ENCODE measurements around the gene ELMO2. TPM values are rescaled to one million over a fixed set of nuclear protein-coding genes. Genes with fewer than 3 reads are reported as not detected.
A peak's percentile ranks its signal among the peaks of the same experiment; 100 is the strongest.

ELMO2 gene
- total and polyA plus RNA-seq, 8 donors = 9.9 to 37.7 (median 22.5) TPM

DNA sequence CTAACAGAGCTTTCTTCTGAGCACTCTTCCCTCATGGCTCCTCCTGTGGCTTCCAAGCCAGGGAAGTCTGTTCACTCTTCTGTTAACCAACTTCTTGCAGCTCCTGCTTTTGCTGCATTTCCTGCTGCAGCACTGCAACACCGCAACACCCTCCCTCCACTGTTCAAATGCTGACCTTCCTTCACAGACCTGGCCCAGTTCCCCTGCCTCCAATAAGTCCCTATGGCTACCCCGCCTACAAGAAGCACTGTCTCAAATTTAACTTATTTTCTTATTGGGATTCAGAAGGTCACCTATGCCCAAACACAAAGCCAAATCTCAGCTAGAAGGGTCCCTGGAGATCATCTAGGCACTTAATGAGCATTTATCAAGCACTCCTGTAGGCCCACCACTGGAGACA is 44.6 kb downstream of the ELMO2 start:
- Histone ChIP-seq H3K4me3 (peak overlapping the region in 1 of 4 donors; percentile 13), H3K9me3 (no peaks in the 10 kb centered on the region), H3K4me1 (peaks cover 29 to 85% (median 73%) of the 10 kb centered on the region in 4 donors), H3K36me3 (peaks cover 8 to 55% (median 46%) of the 10 kb centered on the region in 4 donors), H3K27ac (peak overlapping the region in 1 of 5 donors; percentile 2), H3K27me3 (no peaks in the 10 kb centered on the region)
- TF ChIP-seq, protein P1, sequence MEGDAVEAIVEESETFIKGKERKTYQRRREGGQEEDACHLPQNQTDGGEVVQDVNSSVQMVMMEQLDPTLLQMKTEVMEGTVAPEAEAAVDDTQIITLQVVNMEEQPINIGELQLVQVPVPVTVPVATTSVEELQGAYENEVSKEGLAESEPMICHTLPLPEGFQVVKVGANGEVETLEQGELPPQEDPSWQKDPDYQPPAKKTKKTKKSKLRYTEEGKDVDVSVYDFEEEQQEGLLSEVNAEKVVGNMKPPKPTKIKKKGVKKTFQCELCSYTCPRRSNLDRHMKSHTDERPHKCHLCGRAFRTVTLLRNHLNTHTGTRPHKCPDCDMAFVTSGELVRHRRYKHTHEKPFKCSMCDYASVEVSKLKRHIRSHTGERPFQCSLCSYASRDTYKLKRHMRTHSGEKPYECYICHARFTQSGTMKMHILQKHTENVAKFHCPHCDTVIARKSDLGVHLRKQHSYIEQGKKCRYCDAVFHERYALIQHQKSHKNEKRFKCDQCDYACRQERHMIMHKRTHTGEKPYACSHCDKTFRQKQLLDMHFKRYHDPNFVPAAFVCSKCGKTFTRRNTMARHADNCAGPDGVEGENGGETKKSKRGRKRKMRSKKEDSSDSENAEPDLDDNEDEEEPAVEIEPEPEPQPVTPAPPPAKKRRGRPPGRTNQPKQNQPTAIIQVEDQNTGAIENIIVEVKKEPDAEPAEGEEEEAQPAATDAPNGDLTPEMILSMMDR (IDR thresholded peaks at IDR 0.05) = no peak
- no peak for TF ChIP-seq EP300 (IDR thresholded peaks at IDR 0.05)
- TF ChIP-seq POLR2AphosphoS5 (IDR thresholded peaks at IDR 0.05) = no peak
- TF ChIP-seq POLR2A (IDR thresholded peaks at IDR 0.05) = no peak
- intact Hi-C loops (cut with DNase I; ENCODE audit: low total_unique reads) = no loop called here
- WGBS, 5 donors = 83 to 94% (median 90%) methylated on average over 2 of the region's 2 CpGs
- DNase-seq = no peak

DNA sequence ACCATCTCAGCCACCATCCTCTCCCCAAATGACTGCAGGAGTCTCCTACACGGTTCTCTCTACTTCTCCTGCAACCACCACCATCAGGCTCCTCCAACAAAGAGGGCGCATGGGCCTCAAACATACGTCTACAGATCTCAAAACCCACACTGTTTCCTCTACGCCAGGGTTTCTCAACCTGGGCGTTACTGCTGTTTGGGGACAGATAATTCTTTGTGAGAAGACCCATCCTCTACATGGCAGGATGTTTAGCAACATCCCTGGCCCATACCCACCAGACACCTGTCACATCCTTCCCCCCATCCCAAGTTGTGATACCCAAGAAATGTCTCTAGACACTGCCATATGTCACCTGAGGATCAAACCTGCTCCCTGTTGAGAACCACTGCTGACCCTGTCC is 45.0 kb downstream of the ELMO2 start:
- intact Hi-C loops (cut with DNase I; ENCODE audit: low total_unique reads) = no loop called here
- peaks cover 29 to 90% (median 78%) of the 10 kb centered on the region in 4 donors for H3K4me1 ChIP-seq
- no peaks in the 10 kb centered on the region for H3K9me3 ChIP-seq
- peak overlapping the region in 1 of 5 donors; percentile 2 for H3K27ac ChIP-seq
- 64 to 77% (median 70%) methylated on average over 5 of the region's 5 CpGs for WGBS, 5 donors
- H3K36me3 ChIP-seq = peaks cover 5 to 52% (median 42%) of the 10 kb centered on the region in 4 donors
- TF ChIP-seq EP300 (IDR thresholded peaks at IDR 0.05) (no peak), POLR2AphosphoS5 (IDR thresholded peaks at IDR 0.05) (no peak), POLR2A (IDR thresholded peaks at IDR 0.05) (no peak)
- TF ChIP-seq, protein P1 (IDR thresholded peaks at IDR 0.05) = no peak
- peak overlapping the region in 1 of 4 donors; percentile 13 for H3K4me3 ChIP-seq
- no peak for DNase-seq
- H3K27me3 ChIP-seq = no peaks in the 10 kb centered on the region

DNA sequence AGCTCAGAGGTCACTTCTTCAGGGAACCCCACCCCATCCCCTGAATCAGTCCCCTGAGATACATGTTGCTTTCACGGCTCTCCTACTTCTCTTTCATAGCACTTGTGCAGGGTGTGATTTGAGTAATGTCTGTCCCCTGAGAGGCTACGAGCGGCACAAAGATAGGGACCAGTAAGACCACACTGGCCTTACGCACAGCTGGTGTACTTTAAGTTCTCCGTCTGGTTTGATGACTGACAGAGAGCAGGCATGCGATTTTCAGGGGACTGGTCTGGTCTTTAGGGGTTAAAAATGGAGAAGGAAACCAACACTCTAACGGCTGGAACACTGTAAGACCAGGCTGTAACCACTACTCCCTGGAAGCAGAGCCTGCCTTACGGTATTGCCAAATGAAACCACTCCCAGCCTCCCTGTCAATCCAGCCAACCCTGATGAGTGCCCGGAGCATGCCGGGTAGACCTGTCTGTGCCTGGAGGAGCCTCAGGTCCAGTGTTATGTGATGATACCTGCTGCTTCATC is 47.1 kb downstream of the ELMO2 start:
- Histone ChIP-seq H3K27me3 (no peaks in the 10 kb centered on the region), H3K36me3 (peaks cover 0 to 60% (median 44%) of the 10 kb centered on the region in 4 donors), H3K27ac (peak overlapping the region in 1 of 5 donors; percentile 4), H3K4me3 (no peak overlapping the region), H3K4me1 (peaks cover 23 to 85% (median 68%) of the 10 kb centered on the region in 4 donors), H3K9me3 (no peaks in the 10 kb centered on the region)
- no peak for TF ChIP-seq POLR2AphosphoS5 (IDR thresholded peaks at IDR 0.05)
- TF ChIP-seq EP300 (IDR thresholded peaks at IDR 0.05) = no peak
- TF ChIP-seq, protein P1 (IDR thresholded peaks at IDR 0.05) = no peak
- TF ChIP-seq POLR2A (IDR thresholded peaks at IDR 0.05) = no peak
- WGBS, 5 donors = 56 to 72% (median 63%) methylated on average over 10 of the region's 10 CpGs
- no peak for DNase-seq
- intact Hi-C loops (cut with DNase I; ENCODE audit: low total_unique reads) = loop anchor here (10.0 kb wide), 1 partner anchor 334 kb away; the partner anchor contains the start of gene SLC12A5

DNA sequence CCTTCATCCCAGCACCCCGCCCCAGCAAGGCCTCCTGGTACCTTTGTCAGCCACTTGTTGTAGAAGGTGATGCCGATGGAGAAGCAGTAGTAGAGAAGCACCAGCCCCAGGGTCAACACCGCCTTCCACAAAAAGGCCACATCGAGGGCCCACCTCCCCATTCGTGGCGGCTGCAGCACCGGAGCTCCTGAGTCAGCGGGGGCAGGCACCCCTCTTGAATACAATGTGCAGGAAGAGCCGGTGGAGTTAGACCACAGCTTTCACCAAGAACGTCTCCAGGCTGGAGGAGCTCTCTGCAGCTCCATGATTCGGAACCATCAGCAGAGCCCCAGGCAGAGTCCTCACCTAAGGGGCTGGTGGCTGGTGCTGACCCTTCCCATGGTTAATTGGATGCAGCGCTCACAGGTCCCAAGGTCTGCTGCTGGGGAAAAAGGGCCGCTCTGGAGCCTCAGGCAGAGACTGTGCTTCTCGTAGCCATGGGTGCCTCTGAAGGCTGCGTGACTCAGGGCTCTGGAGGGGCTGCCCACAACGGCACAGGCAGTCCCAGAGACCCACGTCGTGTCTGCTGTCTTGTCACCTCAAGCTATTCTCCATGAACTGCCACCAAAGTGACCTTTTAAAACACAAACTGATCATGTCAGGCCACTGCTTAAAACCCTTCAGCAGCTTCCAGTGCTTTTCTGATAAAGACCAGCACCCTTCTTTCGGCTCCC is 47.9 kb downstream of the ELMO2 start:
- TF ChIP-seq EP300 (IDR thresholded peaks at IDR 0.05) (no peak), POLR2AphosphoS5 (IDR thresholded peaks at IDR 0.05) (no peak)
- 75 to 90% (median 89%) methylated on average over 13 to 19 of the region's 19 CpGs for WGBS, 5 donors
- H3K27ac ChIP-seq = peak overlapping the region in 2 of 5 donors; percentile 4 to 74
- no peak overlapping the region for H3K4me3 ChIP-seq
- H3K36me3 ChIP-seq = peaks cover 0 to 68% (median 48%) of the 10 kb centered on the region in 4 donors
- DNase-seq = no peak
- H3K4me1 ChIP-seq = peaks cover 22 to 84% (median 66%) of the 10 kb centered on the region in 4 donors
- H3K27me3 ChIP-seq = no peaks in the 10 kb centered on the region
- no peaks in the 10 kb centered on the region for H3K9me3 ChIP-seq
- intact Hi-C loops (cut with DNase I; ENCODE audit: low total_unique reads) = loop anchor here (10.0 kb wide), 1 partner anchor 334 kb away; the partner anchor contains the start of gene SLC12A5

Data from stomach (tissue), 9 donors.